Nephron progenitor cell (in vitro differentiated cells): Measurements from ENCODE around the gene GNA12.
A peak's percentile ranks its signal among the peaks of the same experiment; 100 is the strongest.

Source experiments
- DNase-seq: peaks from one replicate; pipeline ENCODE4 v3.0.0; 2021
- H3K27ac Mint-ChIP-seq: 2 replicates; pipeline ENCODE4 v1.8.0; 2021; ENCODE audit warnings: mild to moderate bottlenecking, moderate library complexity, mixed read lengths
- H3K27me3 Mint-ChIP-seq: 2 replicates; pipeline ENCODE4 v1.8.0; 2021; ENCODE audit warnings: mild to moderate bottlenecking, low read depth, mixed read lengths; ENCODE audit not compliant: poor library complexity
- H3K36me3 Mint-ChIP-seq: 2 replicates; pipeline ENCODE4 v1.8.0; 2021; ENCODE audit warnings: low read depth, mixed read lengths
- H3K4me1 Mint-ChIP-seq: 2 replicates; pipeline ENCODE4 v1.8.0; 2021; ENCODE audit warnings: mixed read lengths
- H3K4me3 Mint-ChIP-seq: 2 replicates; pipeline ENCODE4 v1.8.0; 2021; ENCODE audit warnings: mild to moderate bottlenecking, moderate library complexity, mixed read lengths
- H3K9me3 Mint-ChIP-seq: 2 replicates; pipeline ENCODE4 v1.8.0; 2021; ENCODE audit warnings: mild to moderate bottlenecking, moderate library complexity, mixed read lengths
- TF ChIP-seq, protein P1 (sequence below): fragments of 200-600 bp; sonication (generic); IDR thresholded peaks from 2 replicates; pipeline ENCODE4 v1.5.0; 2021; ENCODE audit warnings: antibody characterized with exemption

The GNA12 gene

DNA sequence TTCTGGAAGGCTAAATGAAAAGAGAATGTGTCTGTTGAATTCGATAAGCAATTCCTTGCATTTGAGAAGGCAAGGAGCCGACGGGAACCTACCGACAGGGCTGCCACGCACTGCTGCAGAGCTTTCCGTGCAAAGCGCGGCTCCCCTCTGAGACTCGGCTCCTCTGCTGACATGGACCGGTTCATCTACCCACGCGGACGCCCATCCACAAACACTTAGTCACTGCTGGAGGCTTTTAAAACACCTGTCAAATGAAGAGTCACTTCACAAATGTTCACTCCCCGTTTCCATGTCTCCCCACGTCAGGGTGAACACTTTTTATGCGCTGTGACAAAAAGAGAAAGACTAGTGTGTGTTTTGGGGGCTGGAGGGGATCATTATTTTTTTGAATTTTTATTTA is 124.1 kb downstream of the GNA12 start:
- H3K4me1 Mint-ChIP-seq, result peaks cover 53% of the 10 kb centered on the region
- peak overlapping the region; percentile 71 for H3K27ac Mint-ChIP-seq
- H3K27me3 Mint-ChIP-seq, result peaks cover 8% of the 10 kb centered on the region
- H3K9me3 Mint-ChIP-seq, result no peaks in the 10 kb centered on the region
- DNase-seq, result no peak
- TF ChIP-seq, protein P1, sequence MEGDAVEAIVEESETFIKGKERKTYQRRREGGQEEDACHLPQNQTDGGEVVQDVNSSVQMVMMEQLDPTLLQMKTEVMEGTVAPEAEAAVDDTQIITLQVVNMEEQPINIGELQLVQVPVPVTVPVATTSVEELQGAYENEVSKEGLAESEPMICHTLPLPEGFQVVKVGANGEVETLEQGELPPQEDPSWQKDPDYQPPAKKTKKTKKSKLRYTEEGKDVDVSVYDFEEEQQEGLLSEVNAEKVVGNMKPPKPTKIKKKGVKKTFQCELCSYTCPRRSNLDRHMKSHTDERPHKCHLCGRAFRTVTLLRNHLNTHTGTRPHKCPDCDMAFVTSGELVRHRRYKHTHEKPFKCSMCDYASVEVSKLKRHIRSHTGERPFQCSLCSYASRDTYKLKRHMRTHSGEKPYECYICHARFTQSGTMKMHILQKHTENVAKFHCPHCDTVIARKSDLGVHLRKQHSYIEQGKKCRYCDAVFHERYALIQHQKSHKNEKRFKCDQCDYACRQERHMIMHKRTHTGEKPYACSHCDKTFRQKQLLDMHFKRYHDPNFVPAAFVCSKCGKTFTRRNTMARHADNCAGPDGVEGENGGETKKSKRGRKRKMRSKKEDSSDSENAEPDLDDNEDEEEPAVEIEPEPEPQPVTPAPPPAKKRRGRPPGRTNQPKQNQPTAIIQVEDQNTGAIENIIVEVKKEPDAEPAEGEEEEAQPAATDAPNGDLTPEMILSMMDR, result no peak
- peaks cover 16% of the 10 kb centered on the region for H3K36me3 Mint-ChIP-seq
- no peak overlapping the region for H3K4me3 Mint-ChIP-seq

DNA sequence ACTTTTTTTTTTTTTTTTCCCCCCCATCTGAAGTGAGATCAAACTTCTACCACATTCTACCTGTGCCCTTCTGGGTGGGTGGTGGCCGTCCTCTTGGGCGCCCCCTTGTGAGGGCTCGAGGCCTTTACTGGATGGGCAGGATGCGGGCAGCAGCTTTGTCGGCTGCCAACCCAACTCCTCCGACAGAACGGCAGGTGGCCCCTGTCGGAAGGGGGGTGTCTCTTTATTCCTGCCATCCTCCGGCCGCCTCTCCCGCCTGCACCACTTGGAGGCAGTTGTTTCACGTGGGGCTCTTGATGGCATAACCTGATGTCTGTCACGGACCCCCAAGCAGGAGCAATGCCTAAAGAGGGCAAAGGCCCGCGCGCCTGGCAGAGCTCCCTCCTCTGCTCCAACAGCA is 125.1 kb downstream of the GNA12 start:
- Mint-ChIP-seq H3K36me3 (peaks cover 26% of the 10 kb centered on the region), H3K4me3 (peak overlapping the region; percentile 32), H3K9me3 (no peaks in the 10 kb centered on the region), H3K27ac (peak overlapping the region; percentile 99), H3K4me1 (peaks cover 63% of the 10 kb centered on the region), H3K27me3 (peaks cover 8% of the 10 kb centered on the region)
- TF ChIP-seq, protein P1, result peak; percentile 59
- peak; percentile 59 for DNase-seq

DNA sequence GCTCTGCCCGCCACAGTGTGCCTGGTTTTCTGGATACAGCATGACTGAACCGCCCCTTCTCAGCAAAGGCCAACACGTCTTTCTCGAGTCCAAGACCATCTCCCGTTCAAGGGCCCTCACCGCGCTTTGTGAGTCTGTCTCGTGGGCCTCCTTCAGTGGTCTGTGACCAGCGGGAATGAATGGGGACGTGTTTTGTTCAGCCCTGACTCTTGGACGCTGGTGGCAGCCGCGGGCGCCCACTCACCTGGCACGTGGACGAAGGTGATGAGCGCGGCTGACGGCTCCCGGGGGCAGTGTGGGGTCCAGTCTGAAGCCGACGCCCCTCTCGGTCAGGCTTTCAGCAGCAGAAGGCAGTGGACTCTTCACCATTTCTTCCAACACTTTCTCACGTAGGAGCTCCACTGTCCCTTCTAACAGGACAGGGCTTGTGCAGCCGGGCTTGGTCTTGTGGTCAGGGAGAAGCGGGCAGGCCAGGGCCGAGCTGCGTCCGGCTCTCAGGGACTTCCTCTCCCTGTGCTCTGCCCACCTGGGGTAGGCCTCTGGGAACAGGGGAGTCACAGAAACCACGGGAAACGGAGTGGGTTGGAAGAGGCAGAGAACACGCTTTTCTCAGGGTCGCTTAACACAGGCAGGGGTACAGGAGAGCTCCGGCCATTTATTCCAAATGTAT is 125.7 kb downstream of the GNA12 start:
- H3K36me3 Mint-ChIP-seq, result peaks cover 31% of the 10 kb centered on the region
- H3K4me1 Mint-ChIP-seq, result peaks cover 69% of the 10 kb centered on the region

DNA sequence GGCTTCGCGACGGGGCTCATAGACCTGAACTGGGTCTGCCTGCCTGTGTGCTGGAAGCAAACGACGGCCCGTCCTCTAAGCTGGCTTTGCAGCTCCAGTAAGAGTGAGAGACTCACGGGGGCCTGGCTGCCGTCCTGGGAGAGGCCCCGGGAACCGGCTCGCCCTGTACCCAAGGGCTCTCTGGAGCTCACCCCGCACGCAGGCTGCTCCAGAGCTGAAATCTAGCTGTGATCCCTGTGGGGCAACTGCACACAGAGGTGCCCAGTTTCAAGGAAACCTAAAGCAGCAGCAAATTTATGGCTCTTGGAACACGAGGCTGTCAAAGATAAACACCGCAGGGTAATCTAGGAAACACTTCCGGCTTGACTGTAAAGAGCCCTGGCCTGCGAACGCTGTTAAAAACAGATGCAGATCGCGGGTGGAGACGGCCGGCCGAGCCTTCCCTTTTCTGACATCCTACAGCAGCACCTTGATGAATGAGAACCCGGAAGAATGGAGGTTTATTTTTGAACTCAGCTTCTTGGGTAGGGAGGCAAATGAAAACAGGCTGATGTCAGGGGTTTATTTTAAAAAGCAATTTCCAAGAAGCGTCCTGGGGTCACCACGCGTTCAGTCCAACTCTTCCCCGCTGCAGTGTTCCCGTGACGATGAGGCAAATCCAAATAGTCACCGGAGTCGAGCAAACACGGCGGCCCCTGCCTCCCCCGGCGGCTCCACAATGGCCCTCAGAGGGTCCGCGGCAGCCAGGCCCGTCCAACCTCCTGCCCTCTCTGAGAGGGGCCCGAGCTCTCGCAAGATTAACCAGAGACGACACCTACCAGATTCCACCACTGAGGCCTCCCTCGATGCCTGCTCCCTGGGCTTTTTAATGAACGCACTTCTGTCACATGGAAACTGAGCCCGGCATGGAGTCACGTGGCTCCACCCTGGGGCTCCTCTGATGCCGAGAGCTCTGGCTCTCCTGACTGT is 126.5 kb downstream of the GNA12 start:
- TF ChIP-seq, protein P1, result no peak
- H3K36me3 Mint-ChIP-seq, result peaks cover 33% of the 10 kb centered on the region
- H3K27me3 Mint-ChIP-seq, result peaks cover 11% of the 10 kb centered on the region
- DNase-seq, result peak; percentile 49
- H3K9me3 Mint-ChIP-seq, result no peaks in the 10 kb centered on the region
- H3K4me1 Mint-ChIP-seq, result peaks cover 77% of the 10 kb centered on the region
- H3K4me3 Mint-ChIP-seq, result peak overlapping the region; percentile 73
- H3K27ac Mint-ChIP-seq, result peak overlapping the region; percentile 99

More for the DNA sequence above, 125.7 kb downstream of the GNA12 start:
- peak overlapping the region; percentile 99 for H3K27ac Mint-ChIP-seq
- no peaks in the 10 kb centered on the region for H3K9me3 Mint-ChIP-seq
- peak overlapping the region; percentile 73 for H3K4me3 Mint-ChIP-seq
- DNase-seq, result no peak
- H3K27me3 Mint-ChIP-seq, result peaks cover 10% of the 10 kb centered on the region
- TF ChIP-seq, protein P1, result no peak

- peaks cover 11% of the 10 kb centered on the region for H3K27me3 Mint-ChIP-seq
- TF ChIP-seq, protein P1, result no peak
- H3K27ac Mint-ChIP-seq, result peak overlapping the region; percentile 99
- H3K4me1 Mint-ChIP-seq, result peaks cover 84% of the 10 kb centered on the region
- DNase-seq, result no peak
- H3K4me3 Mint-ChIP-seq, result peak overlapping the region; percentile 72
- peaks cover 33% of the 10 kb centered on the region for H3K36me3 Mint-ChIP-seq
- H3K9me3 Mint-ChIP-seq, result no peaks in the 10 kb centered on the region
These were observed 127.2 kb downstream of the GNA12 start for GRCh38 chr7:2716906-2717292.
